T-cell (primary cell): Measurements from ENCODE around the gene RAP2C. TPM values are rescaled to one million over a fixed set of nuclear protein-coding genes. Genes with fewer than 3 reads are reported as not detected.

Source experiments
- total RNA-seq, 35 experiments: library from RNA in 6 of 35; stranded (reverse) in 6 of 35; fragments of 120-200 nt in 1 of 35; gene quantifications; one replicate each; pipeline versions ENCODE4 v1.2.1 to v1.2.4 and lab custom pipeline; 2013 to 2026

RAP2C gene
- total RNA-seq, 5 donors from 2014 or later (not counting 1 experiment from before 2014, with no cell fraction given): 22.5 to 43.0 (median 26.8) TPM

Other genes with a start within 250 kb of the RAP2C start
- 10 to 100 TPM; 28.5 to 38.1 (median 34.4) TPM for gene STK26, start 196.1 kb downstream of the RAP2C start, total RNA-seq
- not detected for gene FRMD7, start 91.4 kb downstream of the RAP2C start, total RNA-seq